ENCODE data around the gene PTN. TPM values are rescaled to one million over a fixed set of nuclear protein-coding genes. Genes with fewer than 3 reads are reported as not detected.

The PTN gene
- total and polyA plus RNA-seq, 2 of the 13 experiments (the other 11 are each of a cell fraction or from before 2014, with no cell fraction given) = not detected

- no TSS peak for BruUV-seq (replicated peaks)
- Histone ChIP-seq H3K4me2 (ENCODE audit: low read depth, low read length) (no peak overlapping the region), H3K4me1 (ENCODE audit: insufficient read depth, low read length) (no peaks in the 10 kb centered on the region), H3K27ac (ENCODE audit: extremely low read length, insufficient read depth, low read length) (no peak overlapping the region), H3K27me3 (ENCODE audit: control insufficient read depth in 1 of 2, insufficient read depth in 2 of 2, low read length in 2 of 2) (no peaks in the 10 kb centered on the region), H3K9me3 (ENCODE audit: low read length) (peaks cover 12% of the 10 kb centered on the region), H3K79me2 (ENCODE audit: insufficient read depth, low read length) (no peaks in the 10 kb centered on the region), H3K4me3 (replicated peaks in 1 of 3; ENCODE audit: insufficient read depth in 1 of 3, low read depth in 2 of 3, low read length in 3 of 3) (no peak overlapping the region), H3K9ac (ENCODE audit: insufficient read depth, low read depth, low read length) (no peak overlapping the region), H4K20me1 (ENCODE audit: insufficient read depth, low read length) (no peaks in the 10 kb centered on the region), H2AFZ (ENCODE audit: low read length) (no peak overlapping the region), H3K36me3 (replicated peaks in 1 of 2; ENCODE audit: control insufficient read depth in 1 of 2, insufficient read depth in 2 of 2, low read length in 2 of 2) (no peaks in the 10 kb centered on the region)
- 11% methylated on average over 5 of the region's 5 CpGs for WGBS (ENCODE audit: low lambda C conversion rate)
- DNase-seq (ENCODE audit: low spot score) (no peak), FAIRE-seq (no peak), ATAC-seq (no peak)
- in situ Hi-C loops (cut with HindIII; ENCODE audit: extremely low pct_ligation_motif_present, low pct_unique_long_range_greater_than_20kb) = no loop called here
- intact Hi-C loops (cut with micrococcal nuclease; ENCODE audit: unreplicated experiment) = no loop called here
- TF ChIP-seq HINFP (CRISPR knock-in tag; IDR thresholded peaks at IDR 0.05; ENCODE audit: low read depth) (no peak), FOXO4 (CRISPR knock-in tag; conservative IDR thresholded peaks at IDR 0.05) (no peak), RFX1 (IDR thresholded peaks at IDR 0.05) (no peak), ARNT (IDR thresholded peaks at IDR 0.05) (no peak), BCL6 (CRISPR knock-in tag; IDR thresholded peaks at IDR 0.05) (no peak), ZNF484 (CRISPR knock-in tag; IDR thresholded peaks at IDR 0.05; ENCODE audit: borderline replicate concordance, low read depth) (no peak), ZNF362 (CRISPR knock-in tag; IDR thresholded peaks at IDR 0.05; ENCODE audit: borderline replicate concordance) (no peak), REPIN1 (CRISPR knock-in tag; IDR thresholded peaks at IDR 0.05; ENCODE audit: borderline replicate concordance, low read depth) (no peak), BRCA1 (CRISPR knock-in tag; IDR thresholded peaks at IDR 0.05) (no peak), ZKSCAN5 (CRISPR knock-in tag; IDR thresholded peaks at IDR 0.05) (no peak)
- ChIA-PET POLR2A (no interaction called here), CTCF (ENCODE audit: low intra/inter-chr PET ratio, low total read pairs) (no interaction called here)
Measured at GRCh38 chr7:137209151-137209817, 134.2 kb downstream of the PTN start.

Data from HepG2 (cell line).